Activated CD4-positive, alpha-beta T cell treated with anti-CD3 and anti-CD28 coated beads for 1 hour (primary cell): ENCODE data around the gene AMER2.

Experiments used
- DNase-seq: peaks from one replicate; pipeline ENCODE4 v3.0.0-alpha.2; 2020

Gene AMER2, protein sequence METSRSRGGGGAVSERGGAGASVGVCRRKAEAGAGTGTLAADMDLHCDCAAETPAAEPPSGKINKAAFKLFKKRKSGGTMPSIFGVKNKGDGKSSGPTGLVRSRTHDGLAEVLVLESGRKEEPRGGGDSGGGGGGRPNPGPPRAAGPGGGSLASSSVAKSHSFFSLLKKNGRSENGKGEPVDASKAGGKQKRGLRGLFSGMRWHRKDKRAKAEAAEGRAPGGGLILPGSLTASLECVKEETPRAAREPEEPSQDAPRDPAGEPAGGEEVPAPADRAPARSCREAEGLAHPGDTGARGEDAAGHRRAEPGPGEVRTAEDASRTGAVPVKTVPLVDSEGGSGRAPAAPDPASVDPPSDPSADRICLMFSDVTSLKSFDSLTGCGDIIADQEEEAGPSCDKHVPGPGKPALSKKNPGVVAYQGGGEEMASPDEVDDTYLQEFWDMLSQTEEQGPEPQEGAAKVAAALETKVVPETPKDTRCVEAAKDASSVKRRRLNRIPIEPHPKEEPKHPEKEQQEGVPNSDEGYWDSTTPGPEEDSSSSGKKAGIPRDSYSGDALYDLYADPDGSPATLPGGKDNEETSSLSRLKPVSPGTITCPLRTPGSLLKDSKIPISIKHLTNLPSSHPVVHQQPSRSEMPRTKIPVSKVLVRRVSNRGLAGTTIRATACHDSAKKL

DNA sequence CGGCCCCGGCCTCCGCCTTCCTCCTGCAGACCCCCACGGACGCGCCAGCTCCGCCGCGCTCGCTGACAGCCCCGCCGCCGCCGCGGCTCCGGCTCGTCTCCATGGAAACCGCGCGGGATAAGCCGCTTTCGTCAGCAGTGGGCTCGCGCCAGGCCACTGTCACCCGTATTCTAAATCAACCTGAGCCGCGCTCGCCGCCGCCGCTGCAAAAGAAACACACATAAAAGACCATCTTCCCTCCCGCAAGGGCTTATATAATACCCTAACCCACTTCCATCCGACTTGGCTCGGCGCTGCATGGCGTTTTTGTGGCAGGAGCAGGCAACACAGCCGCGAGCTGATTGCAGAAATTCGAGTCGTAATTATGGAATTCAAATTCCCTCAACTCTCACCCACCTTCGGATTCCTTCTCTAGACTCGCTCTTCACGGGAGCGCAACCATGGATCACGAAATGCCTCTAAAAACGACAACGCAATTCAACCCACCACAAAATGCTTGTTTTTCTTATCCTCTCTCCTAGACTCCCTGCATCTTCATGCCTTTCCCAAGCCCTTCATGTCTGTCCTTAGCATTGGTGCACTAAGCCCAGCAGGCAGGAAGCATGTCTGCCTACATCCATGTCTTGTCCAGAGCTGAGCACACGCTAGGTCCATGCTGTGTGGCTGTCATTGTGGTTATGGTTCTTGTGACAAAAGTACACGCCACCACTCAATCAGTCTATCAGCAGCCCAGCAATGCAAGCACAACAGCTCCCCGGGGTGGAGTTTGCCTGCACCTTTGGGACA is at the start of gene AMER2:
Gene AMER2 (minus strand): TSS at position 772 of the 786 bp plus-strand sequence. CDS start 669 bp downstream, at position 103.
- DNase-seq, result no peak

GRCh38 chr13:25218019-25218418 is 45.9 kb upstream of the AMER2 start:
- DNase-seq, result no peak

DNA sequence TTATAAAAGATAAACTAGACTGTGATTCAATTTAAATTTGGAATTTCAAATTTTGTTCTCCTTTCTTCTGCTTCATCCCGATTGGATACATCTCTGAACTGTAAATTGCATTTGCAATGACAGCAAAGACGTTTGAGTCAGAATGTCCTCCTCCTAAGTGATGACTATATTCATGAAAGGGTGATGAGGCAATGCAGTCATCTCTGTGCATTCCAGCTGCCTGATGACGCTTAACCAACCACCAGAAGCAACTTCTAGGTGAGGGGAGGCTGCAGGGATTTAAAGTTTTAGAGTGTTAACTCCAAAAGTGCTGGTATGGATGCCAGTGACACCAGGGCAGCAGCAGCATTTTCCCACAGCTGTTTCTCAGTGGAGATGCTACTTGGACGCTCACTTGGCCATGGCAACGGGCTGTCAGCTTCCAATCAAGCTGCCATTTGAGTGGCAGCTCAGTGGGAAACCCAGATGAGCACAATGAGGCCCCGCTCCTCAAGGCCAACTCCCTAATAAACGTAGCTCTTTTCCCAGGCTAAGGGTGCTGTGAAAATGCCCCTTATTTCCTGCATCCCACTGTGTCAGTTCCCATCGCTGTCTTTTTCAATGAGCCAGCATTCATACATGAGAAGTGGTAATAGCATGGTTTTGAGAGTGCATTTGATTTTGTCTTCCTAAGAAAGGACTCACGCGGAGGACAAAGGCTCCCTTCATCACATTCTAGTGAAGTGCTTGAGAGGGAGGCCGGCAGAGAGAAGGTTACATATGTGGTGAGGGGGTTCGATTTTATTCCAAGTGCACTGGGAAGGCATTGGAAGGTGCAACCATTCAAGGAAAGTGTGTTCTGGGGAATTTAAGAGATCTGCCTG is 45.2 kb upstream of the AMER2 start:
- DNase-seq, result no peak

DNA sequence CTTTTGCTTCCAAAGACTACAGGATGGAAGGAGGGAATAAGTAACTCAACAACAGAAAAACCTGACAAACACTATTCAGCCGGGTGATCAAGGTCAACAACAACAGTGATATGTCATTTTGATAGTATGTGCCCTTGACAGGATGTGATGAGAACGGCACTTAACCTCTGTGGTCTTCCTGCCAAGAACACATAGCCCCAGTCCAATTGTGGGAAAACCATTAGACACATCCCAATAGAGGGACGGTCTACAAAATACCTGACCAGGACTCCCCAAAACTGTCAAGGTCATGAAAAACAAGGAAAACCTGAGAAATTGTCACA is 43.1 kb upstream of the AMER2 start:
- no peak for DNase-seq

GRCh38 chr13:25214491-25215252 is 42.6 kb upstream of the AMER2 start:
- DNase-seq, result no peak

GRCh38 chr13:25213715-25214114 is 41.6 kb upstream of the AMER2 start:
- no peak for DNase-seq

- no peak for DNase-seq
Observed at GRCh38 chr13:25210842-25211569, 38.9 kb upstream of the AMER2 start.

DNA sequence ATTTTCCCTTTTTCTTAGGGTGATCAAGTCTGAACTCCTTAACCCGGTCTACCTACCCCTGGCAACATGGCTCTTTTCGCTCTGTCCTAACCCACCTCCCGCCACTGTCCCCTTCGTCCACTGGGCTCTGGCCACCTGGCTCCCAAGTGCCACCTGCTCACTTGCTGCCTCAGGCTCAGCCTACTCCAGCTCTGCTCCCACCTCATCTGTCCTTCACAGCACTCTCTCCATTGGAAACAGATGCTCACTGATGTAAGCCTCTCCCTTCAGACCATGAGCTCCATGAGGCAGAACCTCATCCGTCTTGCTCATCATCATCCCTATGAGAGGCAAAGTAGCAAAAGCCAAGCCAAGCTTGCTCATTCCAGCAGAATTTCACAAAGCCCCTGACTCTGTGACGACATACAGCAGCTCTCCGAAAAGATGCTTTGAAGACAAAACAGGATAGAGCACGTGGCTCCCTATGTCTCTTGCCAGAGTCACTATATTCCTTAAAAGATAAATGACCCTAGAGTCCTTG is 35.3 kb upstream of the AMER2 start:
- DNase-seq, result no peak

- no peak for DNase-seq
Observed at GRCh38 chr13:25204863-25205262, 32.8 kb upstream of the AMER2 start.

DNA sequence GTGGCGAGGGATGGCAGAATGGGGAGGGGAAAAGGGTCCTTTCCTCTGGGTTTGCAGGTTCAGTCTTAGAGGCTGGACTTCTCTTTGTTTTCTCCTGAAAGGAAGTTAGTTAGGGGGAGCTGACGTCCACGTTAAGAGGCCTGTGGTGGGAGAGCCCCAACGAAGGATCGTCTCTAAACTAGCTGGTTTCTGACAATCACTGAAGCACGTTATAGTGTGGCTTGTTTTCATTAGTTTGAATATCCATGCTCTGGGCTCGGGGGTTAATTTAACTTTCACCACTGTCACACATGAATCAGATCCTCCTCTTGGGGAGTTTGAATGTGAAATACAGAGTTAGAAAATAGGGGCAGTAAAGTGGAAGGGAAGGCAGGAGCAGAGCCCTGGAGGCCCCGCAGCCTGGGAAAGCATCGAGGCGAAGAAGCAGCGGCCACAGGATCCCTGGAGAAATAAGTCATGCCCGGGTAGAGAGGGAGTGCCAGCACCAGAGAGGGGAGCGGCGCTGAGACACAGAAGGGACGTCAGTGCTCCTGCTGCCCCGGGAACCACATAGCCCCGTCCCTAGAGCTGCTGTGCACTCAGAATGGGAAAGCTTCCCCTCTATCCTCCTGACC is 31.1 kb upstream of the AMER2 start:
- DNase-seq, result no peak

DNA sequence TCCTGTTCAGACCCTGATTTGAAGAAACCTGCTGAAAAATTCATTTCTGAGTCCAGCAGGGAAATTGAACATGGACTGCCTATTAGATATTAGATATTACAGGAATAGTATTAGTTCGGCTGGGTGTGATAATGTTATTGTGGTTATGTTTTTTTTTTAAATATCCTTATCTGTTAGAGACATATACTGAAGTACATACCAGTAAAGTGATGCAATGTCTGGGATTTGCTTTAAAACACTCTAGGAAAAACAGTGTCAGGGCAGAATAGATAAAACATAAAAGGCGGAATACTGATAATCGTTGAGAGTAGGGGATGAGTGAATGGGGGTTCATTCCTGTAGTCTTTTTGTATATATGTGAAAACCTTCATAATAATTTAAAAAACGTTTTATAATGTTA is 28.7 kb upstream of the AMER2 start:
- no peak for DNase-seq

- no peak for DNase-seq
Observed at GRCh38 chr13:25198647-25199046, 26.6 kb upstream of the AMER2 start.

GRCh38 chr13:25196971-25197370 is 24.9 kb upstream of the AMER2 start:
- no peak for DNase-seq

DNA sequence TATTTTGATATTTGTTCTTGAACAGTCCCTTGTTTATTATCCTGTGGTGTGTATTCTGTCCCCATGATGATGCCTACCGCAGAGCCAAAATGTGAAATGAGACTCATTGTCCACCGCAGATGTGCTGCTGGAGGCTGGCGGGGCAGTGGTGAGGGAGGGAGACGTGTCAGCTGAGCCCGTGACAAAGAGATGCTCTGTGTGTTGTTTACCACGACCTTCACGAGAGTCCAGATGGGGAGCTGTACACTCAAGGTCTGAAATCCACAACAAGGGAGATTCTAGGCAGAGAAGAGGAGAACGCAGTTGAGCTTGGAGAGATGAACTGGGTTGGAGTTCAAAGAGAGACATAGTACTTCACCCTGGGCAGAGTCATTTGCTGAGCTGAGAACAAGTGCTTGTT is 20.8 kb upstream of the AMER2 start:
- DNase-seq, result no peak

- no peak for DNase-seq
Observed at GRCh38 chr13:25192489-25192888, 20.4 kb upstream of the AMER2 start.

- no peak for DNase-seq
Observed at GRCh38 chr13:25192052-25192451, 20.0 kb upstream of the AMER2 start.

DNA sequence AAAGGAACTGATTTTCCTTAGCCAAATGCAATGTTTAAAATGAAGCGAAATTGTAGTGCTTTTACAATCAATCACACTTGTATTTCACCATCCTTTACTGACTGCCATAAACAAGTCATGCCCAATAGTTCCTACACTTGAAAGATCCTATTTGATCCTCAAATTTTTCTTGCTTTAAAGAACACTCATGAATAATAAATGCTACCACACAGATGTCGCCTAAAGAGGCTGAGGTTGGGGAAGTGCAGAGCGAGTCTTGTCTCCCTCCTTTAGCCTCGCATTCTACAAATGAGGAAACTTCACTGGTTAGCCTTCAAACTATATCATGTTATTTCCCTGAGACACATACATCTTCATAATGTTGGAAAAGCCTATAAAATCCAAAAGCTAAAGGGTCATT is 18.7 kb upstream of the AMER2 start:
- DNase-seq, result no peak

DNA sequence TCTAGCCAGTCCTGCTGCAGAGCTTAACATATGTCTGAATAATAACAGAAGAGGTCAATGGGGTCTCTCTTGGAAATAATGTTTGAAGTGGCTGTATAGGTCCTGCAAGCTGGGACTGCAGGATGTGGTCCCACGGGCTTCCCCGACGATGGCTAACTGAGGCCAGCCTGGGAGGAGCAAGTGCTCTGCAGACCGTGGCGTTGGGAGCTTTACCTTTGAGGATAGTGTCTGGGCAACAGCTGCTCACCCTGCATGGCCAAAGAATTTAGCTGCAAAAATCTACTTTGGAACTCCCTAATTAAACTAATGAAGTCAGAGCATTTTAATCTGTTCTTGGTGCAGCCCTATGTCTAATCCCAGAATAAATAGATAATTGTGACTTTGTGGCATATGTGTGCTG is 18.2 kb upstream of the AMER2 start:
- no peak for DNase-seq

DNA sequence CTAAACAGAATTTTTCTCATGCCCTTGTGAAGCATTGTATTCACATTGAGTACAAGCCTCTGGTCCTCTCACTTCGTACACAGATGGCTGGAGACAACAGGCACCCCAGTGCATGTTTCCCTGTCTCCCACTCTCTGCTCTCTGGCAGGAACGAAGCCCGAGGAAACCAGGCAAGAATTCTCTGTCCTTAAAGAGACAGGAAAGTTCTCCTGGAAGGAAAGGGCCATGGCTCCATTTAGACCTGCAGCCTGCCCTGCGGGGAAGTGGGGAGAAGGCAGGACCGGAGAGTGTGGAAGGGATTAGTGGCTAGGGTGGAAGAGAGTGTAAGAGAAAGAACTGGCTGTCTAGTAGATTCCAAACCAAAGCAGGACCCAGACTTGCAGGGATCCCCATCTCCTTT is 15.5 kb upstream of the AMER2 start:
- DNase-seq, result no peak

DNA sequence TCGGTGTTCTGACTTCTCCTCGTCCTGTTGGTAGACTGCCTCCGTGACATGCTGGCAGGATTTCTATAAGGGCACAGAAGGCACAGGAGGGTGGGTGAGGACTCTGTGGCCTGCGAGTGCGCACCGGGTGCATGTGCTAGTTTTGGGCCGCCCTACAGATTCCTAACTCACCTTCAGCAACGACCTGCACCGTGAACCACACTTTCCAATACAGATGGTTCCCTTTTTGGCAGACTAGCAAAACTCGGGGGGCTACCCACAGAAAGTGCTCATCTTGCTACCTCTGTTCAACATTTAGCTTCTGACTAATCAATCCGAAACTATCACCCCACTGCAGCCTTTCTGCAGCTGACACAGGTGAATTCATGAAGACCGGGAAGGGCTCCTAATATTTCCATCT is 14.1 kb upstream of the AMER2 start:
- DNase-seq, result no peak

DNA sequence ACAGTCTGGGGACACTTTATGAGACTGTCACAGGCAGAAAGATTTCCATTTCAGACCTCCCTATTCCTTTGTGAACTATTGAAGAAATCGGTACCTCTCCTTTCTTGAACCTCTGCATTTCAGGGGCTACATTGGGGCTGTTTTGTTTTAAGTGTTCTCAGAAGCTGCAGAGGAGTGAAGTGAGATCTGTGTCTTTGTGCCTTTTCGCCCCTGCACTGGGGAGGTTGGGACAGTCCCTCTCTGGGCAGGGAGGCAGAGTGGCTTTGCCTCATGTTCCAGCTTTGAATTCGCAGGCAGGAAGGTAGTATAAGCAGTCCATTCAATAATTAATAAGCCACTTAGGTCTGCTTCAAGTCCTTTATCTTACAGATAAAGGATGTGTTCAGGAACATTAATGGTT is 9.5 kb upstream of the AMER2 start:
- no peak for DNase-seq
